Measurements from ENCODE around the gene TNFSF10. TPM values are rescaled to one million over a fixed set of nuclear protein-coding genes. Genes with fewer than 3 reads are reported as not detected.
"Not testable (repeated sequence)": the region's sequence is repeated elsewhere in the genome, so short reads cannot be mapped to it uniquely, and the experiment has no call there.

Gene TNFSF10
- 10 to 100 TPM; 24.6 to 54.1 (median 37.3) TPM for total RNA-seq

GRCh38 chr3:172522871-172523818 is at the start of gene TNFSF10:
TSS of gene TNFSF10 (minus strand) at chr3:172523430. CDS start at chr3:172523384, 46 bp downstream.
- H3K27ac ChIP-seq: peak within 1 kb of the TSS; percentile 25 to 85 (median 76)
- peaks cover 0 to 48% (median 12%) of the 10 kb centered on the region in 4 donors for H3K4me1 ChIP-seq
- 10 to 12% methylated on average over 9 of the region's 9 CpGs for WGBS, 2 donors
- H3K9me3 ChIP-seq: no peaks in the 10 kb centered on the region
- H3K27me3 ChIP-seq: no peaks in the 10 kb centered on the region
- no peaks in the 10 kb centered on the region for H3K36me3 ChIP-seq
- DNase-seq (ENCODE audit: low spot score in 2 of 2): peak; percentile 45 to 57
- TF ChIP-seq POLR2A (IDR thresholded peaks at IDR 0.05) (peak in 1 of 2 donors; percentile 57), CTCF (IDR thresholded peaks at IDR 0.05) (no peak), EP300 (IDR thresholded peaks at IDR 0.05) (peak in 1 of 2 donors; percentile 85)
- H3K4me3 ChIP-seq: peak within 1 kb of the TSS; percentile 30 to 60 (median 50)

DNA sequence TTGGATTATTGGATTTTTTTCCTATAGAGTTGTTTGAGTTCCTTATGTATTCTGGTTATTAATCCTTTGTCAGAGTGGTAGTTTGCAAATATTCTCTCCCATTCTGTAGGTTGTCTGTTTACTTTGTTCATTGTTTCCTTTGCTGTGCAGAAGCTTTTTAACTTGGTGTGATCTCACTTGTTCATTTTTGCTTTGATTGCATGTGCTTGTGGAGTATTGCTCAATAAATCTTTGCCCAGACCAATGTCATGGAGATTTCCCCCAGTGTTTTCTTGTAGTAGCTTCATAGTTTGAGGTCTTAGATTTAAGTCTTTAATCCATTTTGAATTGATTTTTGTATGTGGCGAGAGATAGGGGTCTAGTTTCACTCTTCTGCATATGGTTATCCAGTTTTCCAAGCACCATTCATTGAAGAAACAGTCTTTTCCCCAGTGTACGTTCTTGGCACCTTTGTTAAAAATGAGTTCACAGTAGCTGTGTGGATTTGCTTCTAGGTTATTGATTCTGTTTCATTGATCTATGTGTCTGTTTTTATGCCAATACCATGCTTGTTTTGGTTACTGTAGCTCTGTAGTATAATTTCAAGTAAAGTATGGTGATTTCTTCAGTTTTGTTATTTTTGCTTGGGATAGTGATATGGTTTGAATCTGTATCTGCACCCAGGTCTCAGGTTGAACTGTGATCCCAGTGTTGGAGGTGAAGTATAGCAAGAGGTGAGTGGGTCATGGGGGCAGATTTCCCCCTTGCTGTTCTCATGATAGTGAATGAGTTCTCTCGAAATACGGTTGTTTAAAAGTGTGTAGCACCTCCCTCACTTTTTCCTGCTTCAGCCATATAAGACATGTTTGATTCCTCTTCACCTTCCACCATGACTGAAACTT is 46.1 kb upstream of the TNFSF10 start:
- Histone ChIP-seq H3K27me3 (no peaks in the 10 kb centered on the region), H3K27ac (no peak overlapping the region), H3K4me3 (no peak overlapping the region), H3K9me3 (peaks cover 0 to 8% (median 0%) of the 10 kb centered on the region in 4 donors), H3K4me1 (peaks cover 0 to under 1% (median 0%) of the 10 kb centered on the region in 4 donors), H3K36me3 (no peaks in the 10 kb centered on the region)
- 91 to 94% methylated on average over 4 of the region's 4 CpGs for WGBS, 2 donors
- no peak for TF ChIP-seq CTCF (IDR thresholded peaks at IDR 0.05)
- no peak for TF ChIP-seq POLR2A (IDR thresholded peaks at IDR 0.05)
- TF ChIP-seq EP300 (IDR thresholded peaks at IDR 0.05): no peak
- no peak for DNase-seq (ENCODE audit: low spot score in 2 of 2)

- H3K27me3 ChIP-seq: no peaks in the 10 kb centered on the region
- H3K27ac ChIP-seq: no peak overlapping the region
- WGBS, 2 donors: 74 to 79% methylated on average over 2 of the region's 2 CpGs
- TF ChIP-seq POLR2A (IDR thresholded peaks at IDR 0.05) (no peak), EP300 (IDR thresholded peaks at IDR 0.05) (no peak), CTCF (IDR thresholded peaks at IDR 0.05) (no peak)
- no peaks in the 10 kb centered on the region for H3K36me3 ChIP-seq
- peaks cover 0 to 7% (median 3%) of the 10 kb centered on the region in 4 donors for H3K4me1 ChIP-seq
- H3K9me3 ChIP-seq: peaks cover 0 to 8% (median 0%) of the 10 kb centered on the region in 4 donors
- DNase-seq (ENCODE audit: low spot score in 2 of 2): no peak
- no peak overlapping the region for H3K4me3 ChIP-seq
Observed at GRCh38 chr3:172568701-172569100, 45.5 kb upstream of the TNFSF10 start.

- H3K27me3 ChIP-seq; H3K36me3 ChIP-seq; H3K27ac ChIP-seq; H3K4me3 ChIP-seq; H3K9me3 ChIP-seq; DNase-seq (ENCODE audit: low spot score in 2 of 2): not testable (repeated sequence)
- WGBS, 2 donors: 98 to 99% methylated on average over 2 of the region's 2 CpGs
- peaks cover 0 to 15% (median 10%) of the 10 kb centered on the region in 4 donors for H3K4me1 ChIP-seq
Observed at GRCh38 chr3:172566785-172567184, 43.6 kb upstream of the TNFSF10 start.

DNA sequence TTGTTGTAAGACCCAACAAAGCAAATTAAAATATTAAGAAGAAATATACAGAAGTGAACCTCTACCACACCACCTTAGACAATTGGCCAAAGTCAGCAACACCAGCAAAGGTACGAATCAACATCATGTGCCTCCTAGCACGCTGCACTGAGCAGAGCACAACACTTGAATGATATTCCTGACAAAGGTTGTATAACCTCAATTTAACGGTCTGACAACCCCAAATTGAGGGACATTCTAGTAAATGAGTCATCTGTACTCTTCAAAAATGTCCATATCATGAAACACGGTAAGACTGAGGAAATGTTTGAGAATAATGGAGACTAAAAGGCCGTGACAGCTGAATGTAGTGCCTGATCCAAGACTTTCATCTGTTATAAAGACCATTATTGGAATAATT is 41.3 kb upstream of the TNFSF10 start:
- 86 to 88% methylated on average over 5 of the region's 5 CpGs for WGBS, 2 donors
- H3K9me3 ChIP-seq: no peaks in the 10 kb centered on the region
- no peaks in the 10 kb centered on the region for H3K36me3 ChIP-seq
- no peak overlapping the region for H3K27ac ChIP-seq
- no peak for TF ChIP-seq CTCF (IDR thresholded peaks at IDR 0.05)
- TF ChIP-seq EP300 (IDR thresholded peaks at IDR 0.05): no peak
- no peak for TF ChIP-seq POLR2A (IDR thresholded peaks at IDR 0.05)
- no peak for DNase-seq (ENCODE audit: low spot score in 2 of 2)
- peaks cover 0 to 27% (median 10%) of the 10 kb centered on the region in 4 donors for H3K4me1 ChIP-seq
- no peaks in the 10 kb centered on the region for H3K27me3 ChIP-seq
- no peak overlapping the region for H3K4me3 ChIP-seq

Measured in tibial nerve (tissue), 4 donors.